Panc1 (cell line): ENCODE measurements around the gene SORT1. TPM values are rescaled to one million over a fixed set of nuclear protein-coding genes. Genes with fewer than 3 reads are reported as not detected.

ENCODE experiments used
- ATAC-seq: fragments of 200-7000 bp; cut with Tn5 transposase; 2 replicates; pipeline ENCODE4 v1.9.1; 2020; ENCODE audit warnings: mild to moderate bottlenecking, moderate library complexity
- BruUV-seq: library from RNA; stranded (reverse); fragments of 400-500 nt; replicated peaks from 2 replicates; lab custom pipeline; 2021; lab: Mats Ljungman, UMichigan
- CTCF ChIA-PET: fragments of 300-600 bp; sonication (Branson Sonifier 250); formaldehyde crosslinking; loops from one replicate; lab custom pipeline; 2022; ENCODE audit warnings: antibody characterized with exemption; lab: Charles Lee
- POLR2A ChIA-PET: fragments of 300-600 bp; sonication (Branson Sonifier 250); formaldehyde crosslinking; loops from one replicate; lab custom pipeline; 2022; ENCODE audit warnings: antibody characterized with exemption; lab: Charles Lee
- DNase-seq: peaks from one replicate; pipeline ENCODE4 v3.0.0-alpha.2; 2010; ENCODE audit warnings: low read depth, low spot score
- H3K27ac ChIP-seq: 2 replicates; pipeline ENCODE4 v1.5.1; 2011; ENCODE audit warnings: mild to moderate bottlenecking, low read length, inconsistent platforms
- H3K27me3 ChIP-seq: fragments of 200-500 bp; sonication (Bioruptor generic); 2 replicates; pipeline ENCODE4 v1.6.0; 2014; ENCODE audit warnings: low read length, inconsistent platforms; ENCODE audit not compliant: control insufficient read depth, insufficient read depth
- H3K36me3 ChIP-seq: fragments of 200-500 bp; sonication (Bioruptor generic); 2 replicates; pipeline ENCODE4 v1.5.1; 2014; ENCODE audit warnings: inconsistent platforms, mild to moderate bottlenecking, low read length, moderate library complexity; ENCODE audit not compliant: control insufficient read depth, insufficient read depth
- H3K4me1 ChIP-seq: 2 replicates; pipeline ENCODE4 v1.5.1; 2011; ENCODE audit warnings: inconsistent platforms, mild to moderate bottlenecking, low read length, moderate library complexity; ENCODE audit not compliant: control insufficient read depth, insufficient read depth
- H3K4me3 ChIP-seq, 2 experiments: 2 replicates each; pipeline ENCODE4 v1.5.1; 2011 to 2012; ENCODE audit warnings: low read depth in 2 of 2, low read length in 2 of 2, mild to moderate bottlenecking in 2 of 2, inconsistent platforms in 1 of 2, moderate library complexity in 1 of 2
- H3K9me3 ChIP-seq: fragments of 200-500 bp; sonication (Bioruptor generic); 2 replicates; pipeline ENCODE4 v1.5.1; 2014; ENCODE audit warnings: low read depth, mild to moderate bottlenecking, inconsistent platforms, low read length, moderate library complexity; ENCODE audit not compliant: control insufficient read depth, insufficient read depth
- POLR2AphosphoS5 ChIP-seq: IDR thresholded peaks from 2 replicates; pipeline ENCODE4 v1.6.1; 2012; ENCODE audit warnings: mild to moderate bottlenecking, low read depth, low read length, moderate library complexity
- REST ChIP-seq, 2 experiments: IDR thresholded peaks; 2 replicates each; pipeline ENCODE4 v1.6.1; 2011 to 2012; ENCODE audit warnings: low read depth in 2 of 2, control low read depth in 1 of 2, low read length in 1 of 2, mild to moderate bottlenecking in 1 of 2, moderate library complexity in 1 of 2; ENCODE audit not compliant: insufficient read depth in 1 of 2
- SIN3A ChIP-seq: IDR thresholded peaks from 2 replicates; pipeline ENCODE4 v1.6.1; 2012; ENCODE audit warnings: low read depth, mild to moderate bottlenecking, low read length, moderate library complexity, borderline replicate concordance; ENCODE audit not compliant: insufficient read depth
- TCF7L2 ChIP-seq: IDR thresholded peaks from 2 replicates; pipeline ENCODE4 v1.6.1; 2011; ENCODE audit warnings: mild to moderate bottlenecking, low read depth, low read length, inconsistent platforms
- in situ Hi-C: cut with HindIII; loops from 2 replicates; pipeline ENCODE4 v1.10.0; 2016; ENCODE audit warnings: low sequenced_read_pairs, low pct_unique_long_range_greater_than_20kb
- intact Hi-C: fragments of 100-400 bp; cut with micrococcal nuclease; formaldehyde crosslinking; loops from one replicate; pipeline ENCODE4 v1.10.0; 2022; ENCODE audit not compliant: unreplicated experiment
- total RNA-seq: library from RNA; stranded (reverse); gene quantifications from one replicate; pipeline ENCODE4 v1.2.1, GENCODE V29; 2021; ENCODE audit not compliant: unreplicated experiment
- TF ChIP-seq, protein P1 (sequence below): fragments of 450-650 bp; IDR thresholded peaks from 2 replicates; pipeline ENCODE4 v1.5.1; 2017; ENCODE audit warnings: mild to moderate bottlenecking

SORT1 gene
- total RNA-seq, 1 experiment from 2014 or later, result 25.1 TPM

- ChIA-PET CTCF (no interaction called here), POLR2A (no interaction called here)
- BruUV-seq, result no TSS peak
- H3K4me3 ChIP-seq, result no peak overlapping the region
- no peaks in the 10 kb centered on the region for H3K4me1 ChIP-seq
- intact Hi-C loops, result loop anchor here (5.0 kb wide), 1 partner anchor 136 kb away; the partner anchor contains the start of gene SORT1
- TF ChIP-seq, protein P1, sequence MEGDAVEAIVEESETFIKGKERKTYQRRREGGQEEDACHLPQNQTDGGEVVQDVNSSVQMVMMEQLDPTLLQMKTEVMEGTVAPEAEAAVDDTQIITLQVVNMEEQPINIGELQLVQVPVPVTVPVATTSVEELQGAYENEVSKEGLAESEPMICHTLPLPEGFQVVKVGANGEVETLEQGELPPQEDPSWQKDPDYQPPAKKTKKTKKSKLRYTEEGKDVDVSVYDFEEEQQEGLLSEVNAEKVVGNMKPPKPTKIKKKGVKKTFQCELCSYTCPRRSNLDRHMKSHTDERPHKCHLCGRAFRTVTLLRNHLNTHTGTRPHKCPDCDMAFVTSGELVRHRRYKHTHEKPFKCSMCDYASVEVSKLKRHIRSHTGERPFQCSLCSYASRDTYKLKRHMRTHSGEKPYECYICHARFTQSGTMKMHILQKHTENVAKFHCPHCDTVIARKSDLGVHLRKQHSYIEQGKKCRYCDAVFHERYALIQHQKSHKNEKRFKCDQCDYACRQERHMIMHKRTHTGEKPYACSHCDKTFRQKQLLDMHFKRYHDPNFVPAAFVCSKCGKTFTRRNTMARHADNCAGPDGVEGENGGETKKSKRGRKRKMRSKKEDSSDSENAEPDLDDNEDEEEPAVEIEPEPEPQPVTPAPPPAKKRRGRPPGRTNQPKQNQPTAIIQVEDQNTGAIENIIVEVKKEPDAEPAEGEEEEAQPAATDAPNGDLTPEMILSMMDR, result no peak
- TF ChIP-seq TCF7L2, result no peak
- H3K27ac ChIP-seq, result no peak overlapping the region
- in situ Hi-C loops, result no loop called here
- H3K36me3 ChIP-seq, result no peaks in the 10 kb centered on the region
- no peak for DNase-seq
- no peaks in the 10 kb centered on the region for H3K27me3 ChIP-seq
- no peak for ATAC-seq
- H3K9me3 ChIP-seq, result no peaks in the 10 kb centered on the region
Measured at GRCh38 chr1:109261578-109261977, 136.1 kb downstream of the SORT1 start.

GRCh38 chr1:109261006-109261405 is 136.7 kb downstream of the SORT1 start:
- Histone ChIP-seq H3K27ac (no peak overlapping the region), H3K4me3 (no peak overlapping the region), H3K4me1 (no peaks in the 10 kb centered on the region), H3K27me3 (no peaks in the 10 kb centered on the region), H3K9me3 (no peaks in the 10 kb centered on the region), H3K36me3 (no peaks in the 10 kb centered on the region)
- no TSS peak for BruUV-seq
- intact Hi-C loops (loop anchor here (5.0 kb wide), 1 partner anchor 136 kb away; the partner anchor contains the start of gene SORT1), in situ Hi-C loops (no loop called here)
- ChIA-PET POLR2A (no interaction called here), CTCF (no interaction called here)
- ATAC-seq (no peak), DNase-seq (no peak)
- TF ChIP-seq SIN3A (no peak), POLR2AphosphoS5 (no peak), REST (IDR thresholded peaks at IDR 0.05; ENCODE audit: insufficient read depth in 1 of 2, low read depth in 2 of 2, low read length in 1 of 2) (no peak), TCF7L2 (no peak)
- TF ChIP-seq, protein P1, result no peak
